Muscle of leg (tissue), 11 donors: Measurements from ENCODE around the gene SRRM4. TPM values are rescaled to one million over a fixed set of nuclear protein-coding genes. Genes with fewer than 3 reads are reported as not detected.

Experiments
- DNase-seq: peaks from one replicate; pipeline ENCODE4 v3.0.0; 2013
- H3K27ac ChIP-seq: one replicate; pipeline ENCODE4 v1.5.1; 2013; ENCODE audit warnings: mild to moderate bottlenecking, low read length, control low read depth
- H3K27me3 ChIP-seq: one replicate; pipeline ENCODE4 v1.6.1; 2013; ENCODE audit warnings: low read length; ENCODE audit not compliant: control insufficient read depth, insufficient read depth
- H3K36me3 ChIP-seq: one replicate; pipeline ENCODE4 v1.6.1; 2013; ENCODE audit warnings: low read length; ENCODE audit not compliant: control insufficient read depth, insufficient read depth
- H3K4me1 ChIP-seq: one replicate; pipeline ENCODE4 v1.6.1; 2013; ENCODE audit warnings: low read length; ENCODE audit not compliant: control insufficient read depth, insufficient read depth
- H3K4me3 ChIP-seq: one replicate; pipeline ENCODE4 v1.5.1; 2013; ENCODE audit warnings: low read length, control low read depth
- H3K9me3 ChIP-seq: replicated peaks from 2 replicates; pipeline ENCODE4 v1.6.1; 2013; ENCODE audit warnings: low read depth, low read length; ENCODE audit not compliant: control insufficient read depth
- WGBS: methylation state at CpG from one replicate; pipeline ENCODE4 v1.1.5; 2013; ENCODE audit warnings: missing lambda C conversion rate; ENCODE audit not compliant: insufficient coverage; 5-methylcytosine and 5-hydroxymethylcytosine counted together
- polyA plus RNA-seq, 8 donors: library from polyadenylated mRNA; unstranded; fragments of 120-200 nt; gene quantifications; one replicate each; pipeline versions ENCODE4 v1.2.1 to v1.2.3, GENCODE V29; 2013; ENCODE audit warnings: inconsistent platforms in 1 of 8, low replicate concordance in 1 of 8; ENCODE audit not compliant: insufficient read length in 8 of 8, insufficient read depth in 1 of 8
- total RNA-seq: library from RNA; stranded (reverse); fragments of 120-200 nt; gene quantifications from one replicate; pipeline ENCODE4 v1.2.4, GENCODE V29; 2013

The SRRM4 gene
- total and polyA plus RNA-seq, 9 donors: 0.13 to 0.44 (median 0.21) TPM

DNA sequence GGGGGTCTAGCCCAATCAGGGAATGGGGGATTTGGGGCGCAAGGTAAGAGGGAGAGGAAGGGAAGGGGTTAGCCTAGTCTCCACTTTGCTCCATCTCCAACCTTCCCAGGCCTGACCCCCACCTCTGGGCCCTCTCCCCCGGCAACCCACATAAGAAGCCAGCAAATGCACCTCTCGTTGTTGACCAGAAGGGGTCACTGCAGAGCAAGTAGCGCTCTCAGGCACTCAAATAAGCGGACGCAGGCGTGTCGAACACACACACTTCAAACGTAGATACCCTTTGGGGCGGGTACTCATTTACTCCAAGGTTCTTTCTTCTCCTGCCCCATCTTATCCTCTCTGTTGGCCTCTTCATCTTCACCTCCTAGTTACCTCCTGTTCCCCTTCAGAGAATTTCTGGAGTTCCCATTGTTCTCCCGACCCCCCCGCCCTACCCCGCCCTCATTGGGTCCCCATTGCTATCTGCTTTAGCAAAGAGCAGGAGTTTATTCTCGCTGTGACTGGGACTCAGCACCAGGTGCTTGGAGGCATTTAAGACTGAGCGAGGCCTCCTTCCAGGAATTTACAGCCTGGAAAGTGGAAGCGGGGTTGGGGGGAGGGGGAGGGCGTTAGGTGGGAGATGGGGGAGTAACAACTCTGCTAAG lies 1.5 kb upstream of the SRRM4 start:
- H3K4me1 ChIP-seq: peaks cover 20% of the 10 kb centered on the region
- 0% methylated on average over 13 of the region's 17 CpGs for WGBS
- no peaks in the 10 kb centered on the region for H3K9me3 ChIP-seq
- no peak overlapping the region for H3K4me3 ChIP-seq
- DNase-seq: peak; percentile 49
- no peaks in the 10 kb centered on the region for H3K36me3 ChIP-seq
- H3K27ac ChIP-seq: no peak overlapping the region
- peaks cover 34% of the 10 kb centered on the region for H3K27me3 ChIP-seq

DNA sequence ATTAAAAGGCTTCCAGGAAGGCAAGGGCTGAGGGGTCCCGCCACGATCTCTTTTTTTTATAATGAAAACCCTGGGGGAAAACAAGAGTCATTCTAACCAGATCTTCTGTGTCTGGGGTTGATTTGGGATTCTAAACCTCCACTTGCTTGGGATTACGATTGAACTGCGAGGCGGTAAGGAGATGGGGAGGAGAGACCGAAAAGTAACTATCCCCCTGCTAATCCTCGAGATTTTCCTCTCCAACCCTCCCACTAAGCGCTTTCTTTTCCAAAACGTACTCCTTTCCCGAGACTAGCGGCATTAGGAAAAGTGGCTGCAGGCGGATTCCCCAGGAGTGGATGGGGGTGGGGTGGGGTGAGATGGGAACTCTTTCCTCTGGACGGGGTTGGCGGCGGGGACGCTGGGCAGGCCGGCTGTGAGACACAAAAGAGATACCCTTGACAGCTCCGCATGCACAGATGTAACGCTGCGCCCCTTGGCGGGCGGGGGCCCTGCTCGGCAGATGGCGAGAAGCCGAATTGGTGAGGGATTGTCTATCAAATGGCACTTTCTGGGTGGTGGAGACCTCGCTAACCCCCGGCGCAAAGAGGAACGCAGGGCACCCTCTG lies 830 bp upstream of the SRRM4 start:
- no peaks in the 10 kb centered on the region for H3K9me3 ChIP-seq
- H3K4me1 ChIP-seq: peaks cover 20% of the 10 kb centered on the region
- H3K36me3 ChIP-seq: no peaks in the 10 kb centered on the region
- 0% methylated on average over 14 of the region's 29 CpGs for WGBS
- no peak overlapping the region for H3K27ac ChIP-seq
- peaks cover 34% of the 10 kb centered on the region for H3K27me3 ChIP-seq
- H3K4me3 ChIP-seq: no peak overlapping the region
- no peak for DNase-seq

DNA sequence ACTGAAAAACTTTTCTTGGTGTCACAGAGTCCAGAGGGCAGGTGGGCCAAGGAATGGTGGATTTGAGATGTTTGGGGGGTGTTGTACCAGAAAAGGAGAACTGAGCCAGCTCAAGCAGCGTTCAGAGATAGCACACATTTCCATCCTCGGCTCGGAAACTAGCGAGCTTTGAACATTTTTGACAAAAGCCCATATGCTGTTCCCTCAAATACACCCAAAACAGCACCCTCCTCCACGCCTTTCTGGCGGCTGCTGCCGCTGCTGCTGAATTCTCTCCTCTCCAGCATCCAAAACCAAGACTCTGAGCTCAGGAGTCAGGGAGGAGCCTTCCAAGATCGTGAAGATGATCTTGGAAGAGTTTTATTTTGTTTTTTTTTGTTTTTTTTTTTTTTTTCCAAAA lies 961 bp downstream of the SRRM4 start:
- no peaks in the 10 kb centered on the region for H3K9me3 ChIP-seq
- H3K27me3 ChIP-seq: peaks cover 36% of the 10 kb centered on the region
- H3K4me3 ChIP-seq: no peak overlapping the region
- peaks cover 20% of the 10 kb centered on the region for H3K4me1 ChIP-seq
- H3K27ac ChIP-seq: no peak overlapping the region
- DNase-seq: no peak
- WGBS: 9% methylated on average over 4 of the region's 8 CpGs
- H3K36me3 ChIP-seq: no peaks in the 10 kb centered on the region

DNA sequence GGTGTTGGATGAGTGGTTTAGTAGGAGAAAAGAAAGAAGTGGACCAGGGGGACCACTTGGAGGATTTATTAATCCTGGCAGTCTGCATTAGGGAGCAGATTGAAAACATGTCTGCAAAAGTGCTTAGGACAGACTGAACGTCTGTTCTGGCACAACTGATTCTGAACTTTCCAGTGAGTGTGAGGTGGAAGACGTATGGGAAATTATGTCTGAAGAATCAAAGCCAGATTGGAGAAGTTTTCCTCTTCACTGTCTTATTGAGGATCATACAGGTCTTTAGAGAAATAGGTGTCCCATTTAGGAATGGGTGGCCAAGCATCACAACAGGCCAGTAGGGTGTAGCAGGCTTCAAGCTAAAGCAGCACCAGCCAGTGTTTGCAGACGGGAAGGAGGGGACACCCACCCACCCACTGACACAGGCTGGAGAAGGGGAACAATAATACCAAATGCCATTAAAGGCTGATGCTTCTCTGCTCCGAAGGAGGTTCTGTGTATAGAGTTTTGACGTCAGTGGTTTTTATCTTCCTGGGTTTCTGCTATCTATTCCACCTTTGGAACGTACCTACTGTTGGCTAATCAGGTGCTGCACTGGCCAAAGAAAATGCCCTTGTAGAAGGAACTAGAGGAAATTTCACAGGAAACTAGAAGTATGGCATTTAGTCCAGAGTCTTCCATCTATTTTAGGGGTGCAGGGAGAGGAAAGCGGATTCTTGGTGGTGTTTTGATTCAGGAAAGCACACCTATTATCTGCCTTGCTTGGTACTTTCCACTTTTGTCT lies 1.8 kb downstream of the SRRM4 start:
- Histone ChIP-seq H3K36me3 (no peaks in the 10 kb centered on the region), H3K4me1 (peaks cover 20% of the 10 kb centered on the region), H3K9me3 (no peaks in the 10 kb centered on the region), H3K27ac (no peak overlapping the region), H3K4me3 (no peak overlapping the region), H3K27me3 (peaks cover 39% of the 10 kb centered on the region)
- DNase-seq: no peak
- 27% methylated on average over 3 of the region's 7 CpGs for WGBS

DNA sequence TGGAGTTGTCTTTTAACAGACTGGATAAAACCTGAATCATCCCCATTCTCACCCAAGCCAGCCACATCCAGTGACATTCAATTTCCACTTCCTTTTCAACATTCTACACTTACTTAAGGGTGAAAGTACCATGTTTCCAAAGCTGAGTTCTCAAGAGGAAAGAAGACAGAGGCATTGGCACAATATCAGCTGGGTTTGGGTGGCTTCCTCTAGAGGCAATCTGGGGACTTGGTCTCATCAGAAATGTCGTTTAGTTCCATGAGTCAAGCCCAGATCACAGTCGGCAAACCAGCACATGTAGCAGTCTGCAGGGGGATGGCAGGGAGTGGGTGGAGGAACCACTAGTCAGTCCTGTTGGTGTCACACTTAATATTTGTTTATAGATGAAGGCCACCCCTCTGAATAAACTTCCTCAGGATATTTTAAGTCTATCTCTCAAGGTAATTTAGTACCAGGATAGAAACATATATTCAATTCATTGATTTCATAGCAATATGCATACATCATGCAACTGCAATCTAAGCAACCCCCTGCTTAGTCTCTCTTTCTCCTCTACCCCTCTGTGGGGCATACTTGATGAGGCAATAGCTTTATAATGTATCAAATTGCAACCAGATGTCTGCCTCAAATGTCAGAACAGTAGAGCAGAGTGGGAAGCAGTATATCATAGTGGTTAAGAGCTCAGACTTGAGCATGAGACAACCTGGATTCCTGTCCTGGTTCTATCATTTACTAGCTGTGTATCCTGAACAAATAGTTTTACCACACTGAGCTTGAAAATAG lies 3.0 kb downstream of the SRRM4 start:
- H3K4me3 ChIP-seq: no peak overlapping the region
- WGBS: 0% methylated on average over 1 of the region's 2 CpGs
- no peaks in the 10 kb centered on the region for H3K36me3 ChIP-seq
- H3K27me3 ChIP-seq: peaks cover 39% of the 10 kb centered on the region
- H3K4me1 ChIP-seq: peaks cover 20% of the 10 kb centered on the region
- no peak for DNase-seq
- H3K9me3 ChIP-seq: no peaks in the 10 kb centered on the region
- no peak overlapping the region for H3K27ac ChIP-seq

DNA sequence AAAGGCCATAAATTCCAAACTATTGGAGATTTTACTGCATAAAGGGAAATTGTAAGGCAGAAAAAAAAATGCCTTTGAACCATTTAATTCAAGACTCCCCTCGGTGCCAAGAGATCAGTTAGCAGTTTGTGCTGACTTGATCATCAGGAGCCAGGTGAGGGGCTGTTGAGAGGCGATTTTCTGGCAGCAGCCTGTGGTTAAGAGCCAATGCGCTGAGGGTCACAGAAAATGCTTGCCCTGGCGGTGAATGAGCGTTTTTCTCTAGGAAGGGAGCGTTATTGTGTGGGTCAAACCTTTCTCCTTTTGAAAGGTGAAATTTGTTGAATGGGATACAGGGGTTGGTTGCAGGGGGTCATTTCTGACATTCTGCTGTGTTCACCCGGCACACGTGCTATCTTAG lies 4.7 kb downstream of the SRRM4 start:
- no peak for DNase-seq
- 46% methylated on average over 7 of the region's 8 CpGs for WGBS
- H3K27ac ChIP-seq: no peak overlapping the region

DNA sequence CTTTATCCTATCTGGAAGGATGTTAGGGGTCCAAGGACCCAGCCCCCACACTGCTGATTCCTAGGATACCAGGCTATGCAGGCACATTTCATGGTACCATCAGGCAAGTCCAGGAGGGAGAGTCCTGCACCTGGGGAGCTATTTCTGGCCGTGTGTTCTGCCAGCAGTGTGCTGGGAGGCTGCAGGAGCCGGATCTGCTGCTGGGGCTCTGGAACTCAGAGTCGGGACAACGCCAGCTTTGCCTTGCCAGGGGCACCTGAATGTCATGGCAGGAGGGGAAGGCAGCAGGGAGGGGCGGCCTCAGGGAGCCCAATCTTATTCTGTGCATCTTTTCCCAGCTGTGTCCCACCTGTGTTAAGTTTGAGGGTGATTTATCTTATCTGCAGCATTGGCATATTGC lies 17.8 kb downstream of the SRRM4 start:
- H3K4me3 ChIP-seq: no peak overlapping the region
- peaks cover 2% of the 10 kb centered on the region for H3K4me1 ChIP-seq
- 47% methylated on average over 4 of the region's 5 CpGs for WGBS
- H3K9me3 ChIP-seq: no peaks in the 10 kb centered on the region
- H3K36me3 ChIP-seq: no peaks in the 10 kb centered on the region
- H3K27me3 ChIP-seq: no peaks in the 10 kb centered on the region
- no peak overlapping the region for H3K27ac ChIP-seq
- no peak for DNase-seq

More for the DNA sequence above, 4.7 kb downstream of the SRRM4 start:
- H3K4me1 ChIP-seq: peaks cover 9% of the 10 kb centered on the region
- H3K27me3 ChIP-seq: peaks cover 28% of the 10 kb centered on the region
- H3K36me3 ChIP-seq: no peaks in the 10 kb centered on the region
- H3K9me3 ChIP-seq: no peaks in the 10 kb centered on the region
- no peak overlapping the region for H3K4me3 ChIP-seq

DNA sequence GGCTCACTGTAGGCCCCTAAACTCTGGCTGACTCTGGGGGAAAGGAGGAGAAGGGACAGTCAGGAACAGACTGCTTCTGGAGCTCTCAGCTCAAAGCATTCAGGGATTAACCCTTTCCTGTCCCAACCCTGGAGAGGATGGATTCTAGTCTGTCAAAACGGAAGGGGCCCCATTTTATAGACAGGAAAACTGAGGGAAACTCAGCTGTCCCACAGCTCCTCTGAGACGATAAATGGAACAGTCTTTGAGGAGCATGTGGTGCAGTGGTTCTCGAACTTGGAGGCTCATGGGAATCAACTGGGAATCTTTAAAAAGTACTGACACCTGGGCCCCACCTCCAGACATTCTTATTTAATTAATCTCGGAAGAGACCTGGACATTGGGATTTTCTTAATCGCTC lies 23.7 kb downstream of the SRRM4 start:
- no peaks in the 10 kb centered on the region for H3K36me3 ChIP-seq
- no peak overlapping the region for H3K27ac ChIP-seq
- WGBS: 25% methylated on average over 2 of the region's 5 CpGs
- no peaks in the 10 kb centered on the region for H3K9me3 ChIP-seq
- peaks cover 38% of the 10 kb centered on the region for H3K4me1 ChIP-seq
- H3K4me3 ChIP-seq: no peak overlapping the region
- DNase-seq: no peak
- H3K27me3 ChIP-seq: peaks cover 2% of the 10 kb centered on the region

DNA sequence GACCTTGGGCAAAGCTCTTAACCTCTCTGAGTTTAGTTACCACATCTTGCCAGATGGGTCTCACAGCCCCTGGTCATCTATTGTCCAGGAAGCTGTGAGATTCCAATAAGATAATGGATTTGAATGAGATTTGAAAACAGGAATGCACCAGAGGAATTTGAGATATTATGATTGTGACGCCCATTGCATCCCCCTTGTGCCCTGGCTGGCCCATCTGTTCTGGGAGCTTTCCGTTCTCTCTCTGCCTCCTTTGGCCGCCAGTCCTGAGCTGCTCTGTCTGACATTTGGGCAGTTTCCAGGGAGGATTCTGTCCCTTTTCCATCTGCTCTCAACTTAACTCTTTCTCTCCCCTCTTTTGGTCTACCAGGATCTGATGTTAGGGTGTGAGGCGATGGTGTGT lies 24.6 kb downstream of the SRRM4 start:
- Histone ChIP-seq H3K4me1 (peaks cover 38% of the 10 kb centered on the region), H3K27ac (peak overlapping the region; percentile 74), H3K36me3 (no peaks in the 10 kb centered on the region), H3K4me3 (no peak overlapping the region), H3K27me3 (peaks cover 2% of the 10 kb centered on the region), H3K9me3 (no peaks in the 10 kb centered on the region)
- peak; percentile 81 for DNase-seq
- no CpG with 5 or more reads among the region's 4 CpGs for WGBS

DNA sequence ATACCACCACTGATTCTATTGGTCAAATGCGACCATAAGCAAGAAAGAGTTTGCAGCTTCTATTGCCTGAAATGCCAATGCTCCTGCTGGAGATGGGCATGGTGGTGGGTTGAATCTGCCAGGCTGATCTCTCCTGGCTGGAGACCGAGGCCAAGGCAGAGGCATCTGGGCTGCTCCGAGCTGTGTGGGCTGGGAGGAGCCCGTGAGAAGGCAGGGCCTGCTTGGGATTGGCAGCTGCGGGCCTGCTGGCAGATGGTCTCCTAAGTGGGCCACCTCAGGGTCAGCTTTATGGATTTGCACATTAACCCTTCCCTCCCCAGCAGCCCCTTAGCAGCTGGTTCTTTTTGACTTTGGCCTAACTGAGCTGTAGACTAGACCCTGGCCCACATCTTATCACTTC lies 25.4 kb downstream of the SRRM4 start:
- peak overlapping the region; percentile 74 for H3K27ac ChIP-seq
- H3K27me3 ChIP-seq: peaks cover 2% of the 10 kb centered on the region
- 6% methylated on average over 4 of the region's 5 CpGs for WGBS
- no peak overlapping the region for H3K4me3 ChIP-seq
- no peaks in the 10 kb centered on the region for H3K36me3 ChIP-seq
- peak; percentile 80 for DNase-seq
- H3K9me3 ChIP-seq: peaks cover 2% of the 10 kb centered on the region
- H3K4me1 ChIP-seq: peaks cover 38% of the 10 kb centered on the region
